Measurements from ENCODE around the gene KLHDC7B.
"Not testable (repeated sequence)": the region's sequence is repeated elsewhere in the genome, so short reads cannot be mapped to it uniquely, and the experiment has no call there.

The KLHDC7B gene

GRCh38 chr22:50517495-50518260 is 28.0 kb upstream of the KLHDC7B start:
- no peak for DNase-seq (ENCODE audit: low read depth in 2 of 2)

GRCh38 chr22:50518606-50519005 is 27.1 kb upstream of the KLHDC7B start:
- no peak for DNase-seq (ENCODE audit: low read depth in 2 of 2)

GRCh38 chr22:50519151-50519550 is 26.5 kb upstream of the KLHDC7B start:
- DNase-seq (ENCODE audit: low read depth in 2 of 2) = no peak

- not testable (repeated sequence) for DNase-seq (ENCODE audit: low read depth in 2 of 2)
Observed at GRCh38 chr22:50520184-50520583, 25.5 kb upstream of the KLHDC7B start.

GRCh38 chr22:50520826-50521453 is 24.8 kb upstream of the KLHDC7B start:
- DNase-seq (ENCODE audit: low read depth in 2 of 2) = no peak

- DNase-seq (ENCODE audit: low read depth in 2 of 2) = no peak
Observed at GRCh38 chr22:50521710-50522109, 24.0 kb upstream of the KLHDC7B start.

- no peak for DNase-seq (ENCODE audit: low read depth in 2 of 2)
Observed at GRCh38 chr22:50522208-50522805, 23.4 kb upstream of the KLHDC7B start.

- DNase-seq (ENCODE audit: low read depth in 2 of 2) = no peak
Observed at GRCh38 chr22:50522806-50523438, 22.8 kb upstream of the KLHDC7B start.

GRCh38 chr22:50523458-50523805 is 22.3 kb upstream of the KLHDC7B start:
- no peak for DNase-seq (ENCODE audit: low read depth in 2 of 2)

GRCh38 chr22:50523806-50524675 is 21.7 kb upstream of the KLHDC7B start:
- DNase-seq (ENCODE audit: low read depth in 2 of 2) = no peak

- DNase-seq (ENCODE audit: low read depth in 2 of 2) = no peak
Observed at GRCh38 chr22:50524676-50525103, 21.0 kb upstream of the KLHDC7B start.

- DNase-seq (ENCODE audit: low read depth in 2 of 2) = peak; percentile 92 to 94
Observed at GRCh38 chr22:50525104-50525857, 20.4 kb upstream of the KLHDC7B start, which contains the start of gene SCO2. Gene SCO2, minus strand, starts transcription at chr22:50525598. Its CDS starts 1,187 bp downstream, at chr22:50524411.

- DNase-seq (ENCODE audit: low read depth in 2 of 2) = no peak
Observed at GRCh38 chr22:50525858-50526107, 19.9 kb upstream of the KLHDC7B start.

- peak; percentile 38 to 49 for DNase-seq (ENCODE audit: low read depth in 2 of 2)
Observed at GRCh38 chr22:50526108-50526833, 19.4 kb upstream of the KLHDC7B start.

GRCh38 chr22:50526834-50527801 is 18.6 kb upstream of the KLHDC7B start:
- no peak for DNase-seq (ENCODE audit: low read depth in 2 of 2)

- DNase-seq (ENCODE audit: low read depth in 2 of 2) = no peak
Observed at GRCh38 chr22:50527921-50528681, 17.6 kb upstream of the KLHDC7B start.

- DNase-seq (ENCODE audit: low read depth in 2 of 2) = no peak
Observed at GRCh38 chr22:50528682-50529415, 16.9 kb upstream of the KLHDC7B start.

Data from fibroblast of skin of left biceps (primary cell).